GM12891 (cell line): ENCODE measurements around the gene DNMBP.

Experiments
- POLR2A ChIP-seq: IDR thresholded peaks from 2 replicates; pipeline ENCODE4 v1.6.1; 2011; ENCODE audit warnings: low read depth, low read length, control low read depth
- TAF1 ChIP-seq: IDR thresholded peaks from 2 replicates; pipeline ENCODE4 v1.6.1; 2011; ENCODE audit warnings: low read depth, low read length, control low read depth

DNA sequence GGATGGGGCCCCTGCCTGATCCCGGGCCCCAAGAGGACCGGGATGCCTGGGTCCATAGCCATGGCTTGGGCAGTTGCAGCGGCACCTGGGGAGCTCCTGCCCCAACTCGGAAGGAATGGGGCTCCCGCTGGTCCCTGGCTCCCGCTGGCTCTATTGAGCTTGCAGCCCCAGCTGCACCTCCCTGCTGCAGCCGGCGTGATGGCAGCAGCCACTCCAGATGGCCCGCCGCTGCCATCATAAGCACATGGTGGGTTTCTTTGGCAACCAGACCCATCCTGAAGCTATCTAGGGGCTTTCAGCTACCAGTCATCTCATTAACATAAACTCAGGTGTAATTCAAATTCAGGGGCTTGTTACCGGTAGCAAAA, 11.1 kb upstream of the DNMBP start:
- TF ChIP-seq POLR2A, result no peak
- no peak for TF ChIP-seq TAF1
